ENCODE data around the gene LRRN2. TPM values are rescaled to one million over a fixed set of nuclear protein-coding genes. Genes with fewer than 3 reads are reported as not detected.

The LRRN2 gene
- polyA plus RNA-seq, 2 of the 4 experiments (the other 2 are of a cell fraction) = 3.6 to 6.6 TPM

- Histone ChIP-seq H3K27ac (peak overlapping the region; percentile 76 to 89), H3K4me3 (no peak overlapping the region), H3K4me2 (peak overlapping the region; percentile 71), H3K4me1 (peaks cover 17% of the 10 kb centered on the region), H3K9me3 (no peaks in the 10 kb centered on the region)
- ChIA-PET POLR2A (no interaction called here), CTCF (interaction anchor here (0.8 to 2.6 kb wide), 5 partner anchors 81 to 160 kb away, joined by 3 to 7 read pairs (median 5); no protein-coding TSS in a partner anchor)
- 2% methylated on average over 2 of the region's 2 CpGs for WGBS (ENCODE audit: missing lambda C conversion rate)
- peak; percentile 91 to 93 for ATAC-seq
- DNase-seq (ENCODE audit: low read depth in 1 of 2, low spot score in 1 of 2) = peak; percentile 86 to 94
- FAIRE-seq = peak; percentile 36
- TF ChIP-seq NPAS2 (CRISPR knock-in tag; IDR thresholded peaks at IDR 0.05; ENCODE audit: borderline replicate concordance) = no peak
- peak; percentile 97; the same call in 1 of the 2 replicates for TF ChIP-seq REST (IDR thresholded peaks at IDR 0.05)
- TF ChIP-seq EHMT2 (IDR thresholded peaks at IDR 0.05; ENCODE audit: low read depth) = peak; percentile 88
- TF ChIP-seq CBX2 (IDR thresholded peaks at IDR 0.05; ENCODE audit: borderline replicate concordance, low read depth) = no peak
- TF ChIP-seq KDM1A (IDR thresholded peaks at IDR 0.05; ENCODE audit: low read depth) = no peak
- no peak for TF ChIP-seq CHD4 (IDR thresholded peaks at IDR 0.05; ENCODE audit: borderline replicate concordance)
- TF ChIP-seq FOSB (CRISPR knock-in tag; IDR thresholded peaks at IDR 0.05) = no peak
- no peak for TF ChIP-seq HES2 (IDR thresholded peaks at IDR 0.05)
- TF ChIP-seq ELK1 (IDR thresholded peaks at IDR 0.05; ENCODE audit: low read depth, low read length) = no peak
- no peak for TF ChIP-seq NR3C1 (IDR thresholded peaks at IDR 0.05)
- no peak for TF ChIP-seq RAD21 (conservative IDR thresholded peaks at IDR 0.05 in 1 of 2, IDR thresholded peaks at IDR 0.05 in 1 of 2)
- no peak for TF ChIP-seq JUN (IDR thresholded peaks at IDR 0.05)
- peak; percentile 82; the same call in 1 of the 2 replicates for TF ChIP-seq HOXB13 (CRISPR knock-in tag; IDR thresholded peaks at IDR 0.05; ENCODE audit: low read depth)
- TF ChIP-seq HDAC2 (IDR thresholded peaks at IDR 0.05) = no peak
- no peak for TF ChIP-seq RNF2 (IDR thresholded peaks at IDR 0.05; ENCODE audit: borderline replicate concordance, low read depth)
- TF ChIP-seq ZNF302 (CRISPR knock-in tag; IDR thresholded peaks at IDR 0.05) = no peak
- TF ChIP-seq HMGXB4 (CRISPR knock-in tag; IDR thresholded peaks at IDR 0.05; ENCODE audit: borderline replicate concordance) = no peak
- no peak for TF ChIP-seq RFX5 (IDR thresholded peaks at IDR 0.05)
- no peak; the same call in 1 of the 2 replicates for TF ChIP-seq HOXB5 (CRISPR knock-in tag; IDR thresholded peaks at IDR 0.05)
- TF ChIP-seq ZFP36 (IDR thresholded peaks at IDR 0.05; ENCODE audit: borderline replicate concordance, partially characterized antibody) = no peak
- TF ChIP-seq BHLHE40 (IDR thresholded peaks at IDR 0.05; ENCODE audit: low read depth, low read length) = no peak
- no peak for TF ChIP-seq RCOR1 (IDR thresholded peaks at IDR 0.05; ENCODE audit: low read depth, low read length)
- peak; percentile 70; the same call in 1 of the 2 replicates for TF ChIP-seq MYC (IDR thresholded peaks at IDR 0.05; ENCODE audit: borderline replicate concordance, low read length)
- TF ChIP-seq FOSL2 (IDR thresholded peaks at IDR 0.05) = peak; percentile 46; the same call in 1 of the 2 replicates
- peak; percentile 90 for TF ChIP-seq FOSL2 (CRISPR knock-in tag; IDR thresholded peaks at IDR 0.05)
- TF ChIP-seq E2F6 (IDR thresholded peaks at IDR 0.05; ENCODE audit: borderline replicate concordance, low read depth) = no peak
- no peak for TF ChIP-seq HOXA7 (CRISPR knock-in tag; IDR thresholded peaks at IDR 0.05)
- peak; percentile 66 for TF ChIP-seq MAX (IDR thresholded peaks at IDR 0.05)
- TF ChIP-seq PHF8 (IDR thresholded peaks at IDR 0.05; ENCODE audit: borderline replicate concordance, low read depth) = no peak
- TF ChIP-seq BCL3 (IDR thresholded peaks at IDR 0.05) = no peak
- peak; percentile 96 for TF ChIP-seq NFE2L2 (conservative IDR thresholded peaks at IDR 0.05; ENCODE audit: low read length)
Measured at GRCh38 chr1:204647114-204647804, 38.3 kb downstream of the LRRN2 start.

All from A549 (cell line).